Caco-2 (cell line): ENCODE measurements around the gene EIF5AL1. TPM values are rescaled to one million over a fixed set of nuclear protein-coding genes. Genes with fewer than 3 reads are reported as not detected.

ENCODE experiments used
- BruUV-seq: library from RNA; stranded (reverse); fragments of 400-500 nt; replicated peaks from 2 replicates; lab custom pipeline; 2021; lab: Mats Ljungman, UMichigan
- CTCF ChIA-PET: fragments of 300-600 bp; sonication (Branson Sonifier 250); formaldehyde crosslinking; loops from one replicate; lab custom pipeline; 2022; ENCODE audit warnings: antibody characterized with exemption; lab: Charles Lee
- POLR2A ChIA-PET: fragments of 300-600 bp; sonication (Branson Sonifier 250); formaldehyde crosslinking; loops from one replicate; lab custom pipeline; 2022; ENCODE audit warnings: antibody characterized with exemption; lab: Charles Lee
- DNase-seq, 2 experiments: peaks; one replicate each; pipeline versions ENCODE4 v3.0.0 to v3.0.0-alpha.2; 2020 to 2022
- H3K27me3 ChIP-seq: replicated peaks from 2 replicates; pipeline ENCODE4 v1.6.0; 2011; ENCODE audit warnings: low read length; ENCODE audit not compliant: control insufficient read depth, insufficient read depth
- H3K36me3 ChIP-seq: 2 replicates; pipeline ENCODE4 v1.5.1; 2011; ENCODE audit warnings: low read length; ENCODE audit not compliant: control insufficient read depth, insufficient read depth
- H3K4me1 ChIP-seq: fragments of 250-450 bp; sonication (Bioruptor Pico); 2 replicates; pipeline ENCODE4 v1.5.1; 2020; ENCODE audit warnings: mild to moderate bottlenecking
- H3K4me3 ChIP-seq: 2 replicates; pipeline ENCODE4 v1.5.1; 2011; ENCODE audit warnings: low read depth, mild to moderate bottlenecking, control low read depth, low read length
- H3K9me3 ChIP-seq: fragments of 250-450 bp; sonication (Bioruptor Pico); 2 replicates; pipeline ENCODE4 v1.5.1; 2020; ENCODE audit warnings: mild to moderate bottlenecking, moderate library complexity
- H3K27ac Mint-ChIP-seq: one replicate; pipeline ENCODE4 v1.8.0; 2022; ENCODE audit warnings: mixed read lengths; ENCODE audit not compliant: unreplicated experiment
- H3K27me3 Mint-ChIP-seq: one replicate; pipeline ENCODE4 v1.8.0; 2022; ENCODE audit warnings: mixed read lengths; ENCODE audit not compliant: insufficient read depth, unreplicated experiment
- H3K36me3 Mint-ChIP-seq: one replicate; pipeline ENCODE4 v1.8.0; 2022; ENCODE audit warnings: mild to moderate bottlenecking, mixed read lengths; ENCODE audit not compliant: insufficient read depth, unreplicated experiment
- H3K4me1 Mint-ChIP-seq: one replicate; pipeline ENCODE4 v1.8.0; 2022; ENCODE audit warnings: low read depth, mixed read lengths; ENCODE audit not compliant: unreplicated experiment
- H3K4me3 Mint-ChIP-seq: one replicate; pipeline ENCODE4 v1.8.0; 2022; ENCODE audit warnings: mild to moderate bottlenecking, moderate library complexity, mixed read lengths; ENCODE audit not compliant: unreplicated experiment
- H3K9me3 Mint-ChIP-seq: one replicate; pipeline ENCODE4 v1.8.0; 2022; ENCODE audit warnings: mixed read lengths; ENCODE audit not compliant: unreplicated experiment
- intact Hi-C: fragments of 100-400 bp; cut with micrococcal nuclease; formaldehyde crosslinking; loops from one replicate; pipeline ENCODE4 v1.10.0; 2022; ENCODE audit not compliant: unreplicated experiment
- total RNA-seq: library from RNA; stranded (reverse); gene quantifications from 2 replicates; pipeline ENCODE4 v1.2.3, GENCODE V29; 2022
- TF ChIP-seq, protein P1 (sequence below), 2 experiments: fragments of 200-600 bp in 1 of 2; IDR thresholded peaks; 1 replicate in 1 of 2; 2 replicates in 1 of 2; pipeline versions ENCODE4 v1.5.1 to v1.8.0; 2011 to 2022; ENCODE audit warnings: antibody characterized with exemption in 1 of 2, control low read depth in 1 of 2, inconsistent platforms in 1 of 2, low read depth in 1 of 2, low read length in 1 of 2, mild to moderate bottlenecking in 1 of 2, moderate library complexity in 1 of 2; ENCODE audit not compliant: insufficient read depth in 1 of 2, severe bottlenecking in 1 of 2, unreplicated experiment in 1 of 2

Gene EIF5AL1
- total RNA-seq, 1 experiment from 2014 or later, result 0.93 TPM

DNA sequence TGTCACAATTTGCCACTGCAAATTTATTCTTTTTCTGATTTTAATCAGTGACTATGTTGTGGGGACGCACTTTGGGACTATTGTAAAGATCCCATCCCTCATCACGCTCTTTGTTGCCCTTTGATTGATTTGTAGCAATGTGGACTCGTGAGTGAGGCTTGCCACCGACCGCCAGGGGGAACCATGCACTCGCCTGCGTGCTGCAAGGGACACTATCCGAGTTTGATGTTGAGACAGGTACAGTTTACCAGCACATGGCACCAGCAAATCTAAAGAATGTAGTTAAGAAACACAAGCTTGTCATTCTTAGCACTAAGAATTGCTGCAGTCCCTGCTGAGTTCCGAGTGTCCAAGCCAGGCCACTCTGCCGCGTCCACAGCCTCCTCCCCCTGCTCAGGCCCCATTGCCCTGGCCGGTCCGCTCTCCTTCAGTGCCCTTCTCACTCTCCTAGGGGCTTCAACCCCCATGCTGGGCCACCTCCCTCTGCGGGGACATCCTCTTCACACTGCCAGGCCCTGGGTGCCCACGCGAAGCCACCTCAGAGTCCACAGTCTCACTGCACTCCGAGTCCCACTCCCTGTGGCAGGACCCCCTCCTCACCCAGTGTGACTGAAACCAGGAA is 49.9 kb downstream of the EIF5AL1 start:
- no peaks in the 10 kb centered on the region for H3K27me3 ChIP-seq
- no peak overlapping the region for H3K4me3 ChIP-seq
- ChIA-PET POLR2A (interaction anchor here (0.6 kb wide), 1 partner anchor 337 kb away, joined by 4 read pairs; no protein-coding TSS in a partner anchor), CTCF (no interaction called here)
- H3K9me3 Mint-ChIP-seq, result no peaks in the 10 kb centered on the region
- H3K4me1 ChIP-seq, result no peaks in the 10 kb centered on the region
- DNase-seq, result peak; percentile 71 to 80
- peaks cover 5% of the 10 kb centered on the region for H3K36me3 Mint-ChIP-seq
- no peaks in the 10 kb centered on the region for H3K36me3 ChIP-seq
- intact Hi-C loops, result loop anchor here (1.0 kb wide), 1 partner anchor 46 kb away; no protein-coding TSS in a partner anchor
- H3K4me3 Mint-ChIP-seq, result no peak overlapping the region
- TF ChIP-seq, protein P1, sequence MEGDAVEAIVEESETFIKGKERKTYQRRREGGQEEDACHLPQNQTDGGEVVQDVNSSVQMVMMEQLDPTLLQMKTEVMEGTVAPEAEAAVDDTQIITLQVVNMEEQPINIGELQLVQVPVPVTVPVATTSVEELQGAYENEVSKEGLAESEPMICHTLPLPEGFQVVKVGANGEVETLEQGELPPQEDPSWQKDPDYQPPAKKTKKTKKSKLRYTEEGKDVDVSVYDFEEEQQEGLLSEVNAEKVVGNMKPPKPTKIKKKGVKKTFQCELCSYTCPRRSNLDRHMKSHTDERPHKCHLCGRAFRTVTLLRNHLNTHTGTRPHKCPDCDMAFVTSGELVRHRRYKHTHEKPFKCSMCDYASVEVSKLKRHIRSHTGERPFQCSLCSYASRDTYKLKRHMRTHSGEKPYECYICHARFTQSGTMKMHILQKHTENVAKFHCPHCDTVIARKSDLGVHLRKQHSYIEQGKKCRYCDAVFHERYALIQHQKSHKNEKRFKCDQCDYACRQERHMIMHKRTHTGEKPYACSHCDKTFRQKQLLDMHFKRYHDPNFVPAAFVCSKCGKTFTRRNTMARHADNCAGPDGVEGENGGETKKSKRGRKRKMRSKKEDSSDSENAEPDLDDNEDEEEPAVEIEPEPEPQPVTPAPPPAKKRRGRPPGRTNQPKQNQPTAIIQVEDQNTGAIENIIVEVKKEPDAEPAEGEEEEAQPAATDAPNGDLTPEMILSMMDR (IDR thresholded peaks at IDR 0.05; ENCODE audit: insufficient read depth in 1 of 2, low read depth in 1 of 2, low read length in 1 of 2, severe bottlenecking in 1 of 2, unreplicated experiment in 1 of 2), result peak; percentile 86 to 96
- H3K27me3 Mint-ChIP-seq, result peaks cover 18% of the 10 kb centered on the region
- BruUV-seq, result no TSS peak
- H3K27ac Mint-ChIP-seq, result no peak overlapping the region
- no peaks in the 10 kb centered on the region for H3K9me3 ChIP-seq
- peaks cover 6% of the 10 kb centered on the region for H3K4me1 Mint-ChIP-seq

DNA sequence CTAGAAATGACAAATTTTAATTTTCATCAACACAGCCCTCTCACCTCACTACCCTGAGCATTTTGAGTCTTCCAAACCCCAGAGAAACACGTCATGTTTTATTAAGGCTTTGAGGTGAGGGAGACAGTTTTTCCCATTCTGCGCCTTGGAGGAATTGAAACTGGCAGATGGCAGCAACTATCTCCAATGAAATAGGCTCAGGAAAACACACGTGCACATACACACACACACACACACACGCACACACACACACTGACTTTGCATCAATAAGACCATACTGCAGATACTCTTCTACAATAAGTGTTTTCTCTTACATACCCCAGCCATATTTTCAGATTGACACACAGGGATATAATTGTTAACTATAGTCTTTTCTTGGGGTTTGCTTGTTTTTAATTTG is 51.1 kb downstream of the EIF5AL1 start:
- no peak for DNase-seq
- POLR2A ChIA-PET, result no interaction called here
- Mint-ChIP-seq H3K27me3 (peaks cover 26% of the 10 kb centered on the region), H3K9me3 (no peaks in the 10 kb centered on the region), H3K4me1 (peaks cover 6% of the 10 kb centered on the region), H3K4me3 (no peak overlapping the region), H3K27ac (no peak overlapping the region), H3K36me3 (peaks cover 5% of the 10 kb centered on the region)
- no TSS peak for BruUV-seq
- CTCF ChIA-PET, result interaction anchor here (0.9 kb wide), 1 partner anchor 30 kb away, joined by 3 read pairs; no protein-coding TSS in a partner anchor
- no peaks in the 10 kb centered on the region for H3K4me1 ChIP-seq
- no peaks in the 10 kb centered on the region for H3K9me3 ChIP-seq
- intact Hi-C loops, result no loop called here
- TF ChIP-seq, protein P1 (IDR thresholded peaks at IDR 0.05; ENCODE audit: insufficient read depth in 1 of 2, low read depth in 1 of 2, low read length in 1 of 2, severe bottlenecking in 1 of 2, unreplicated experiment in 1 of 2), result no peak
- H3K36me3 ChIP-seq, result no peaks in the 10 kb centered on the region
- no peak overlapping the region for H3K4me3 ChIP-seq
- no peaks in the 10 kb centered on the region for H3K27me3 ChIP-seq

Other genes with a start within 250 kb of the EIF5AL1 start
- 116 and 133 TPM in 2 replicates for gene PPIF, start 165.1 kb upstream of the EIF5AL1 start, total RNA-seq
- 2.5 and 3.1 TPM in 2 replicates for gene ZCCHC24, start 66.9 kb upstream of the EIF5AL1 start, total RNA-seq
- gene SFTPA2, start 47.9 kb downstream of the EIF5AL1 start, total RNA-seq, result not detected in 2 replicates
- not detected in 2 replicates for gene SFTPA1, start 98.4 kb downstream of the EIF5AL1 start, total RNA-seq
- 0.26 and 0.57 TPM in 2 replicates for gene NUTM2B, start 190.7 kb downstream of the EIF5AL1 start, total RNA-seq